Stomach (tissue), 4 donors: ENCODE data around the gene NPIPA1.
"Not testable (repeated sequence)": the region's sequence is repeated elsewhere in the genome, so short reads cannot be mapped to it uniquely, and the experiment has no call there.

ENCODE experiments used
- CTCF ChIP-seq, 7 experiments: fragments of 450-650 bp in 4 of 7; fragments of 200-600 bp in 3 of 7; sonication (generic) in 3 of 7; IDR thresholded peaks; one replicate each; pipeline ENCODE4 v1.5.1; 2016 to 2019; ENCODE audit warnings: antibody characterized with exemption in 7 of 7, control low read depth in 2 of 7, mild to moderate bottlenecking in 1 of 7
- POLR2AphosphoS5 ChIP-seq, 3 donors: sonication (generic); formaldehyde crosslinking; IDR thresholded peaks; one replicate each; pipeline ENCODE4 v1.6.1; 2016; ENCODE audit warnings: antibody characterized with exemption in 3 of 3

GRCh38 chr16:14971621-14972228 lies 34.5 kb downstream of the NPIPA1 start:
- not testable (repeated sequence) for TF ChIP-seq POLR2AphosphoS5, CTCF (IDR thresholded peaks at IDR 0.05)
